NCI-H187 (cell line): Measurements from ENCODE around the gene RAB11FIP3.

Source experiments
- DNase-seq, 2 experiments: peaks; one replicate each; lab custom pipeline; 2025; lab: John Stamatoyannopoulos, UW

RAB11FIP3 gene

GRCh38 chr16:424033-424622, 1.3 kb upstream of the RAB11FIP3 start:
- no peak for DNase-seq

DNA sequence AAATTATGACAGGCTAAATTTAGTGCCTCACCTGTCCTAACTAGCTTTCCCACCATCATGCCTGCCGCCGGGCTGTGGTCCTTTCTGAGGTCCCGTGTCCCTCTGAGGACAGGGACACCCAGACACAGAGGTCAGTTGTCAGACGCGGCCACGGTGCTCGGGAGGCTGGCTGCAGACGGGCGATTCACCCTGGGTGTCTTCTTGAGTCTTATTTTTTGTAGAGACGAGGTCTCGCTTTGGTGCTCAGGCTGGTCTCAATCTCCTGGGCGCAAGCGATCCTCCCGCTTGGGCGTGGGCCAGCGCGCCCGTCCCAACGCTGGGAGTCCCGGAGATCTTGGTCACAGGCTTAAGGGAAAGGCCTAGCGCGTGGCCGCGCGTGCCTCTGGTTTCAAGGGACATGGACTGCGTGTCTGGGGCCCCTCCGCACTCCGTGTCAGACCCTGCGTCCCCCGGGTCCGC, 797 bp upstream of the RAB11FIP3 start:
- DNase-seq: no peak

GRCh38 chr16:425740-426114, 278 bp downstream of the RAB11FIP3 start:
- DNase-seq: no peak

GRCh38 chr16:426115-426905, 861 bp downstream of the RAB11FIP3 start:
- DNase-seq: no peak

DNA sequence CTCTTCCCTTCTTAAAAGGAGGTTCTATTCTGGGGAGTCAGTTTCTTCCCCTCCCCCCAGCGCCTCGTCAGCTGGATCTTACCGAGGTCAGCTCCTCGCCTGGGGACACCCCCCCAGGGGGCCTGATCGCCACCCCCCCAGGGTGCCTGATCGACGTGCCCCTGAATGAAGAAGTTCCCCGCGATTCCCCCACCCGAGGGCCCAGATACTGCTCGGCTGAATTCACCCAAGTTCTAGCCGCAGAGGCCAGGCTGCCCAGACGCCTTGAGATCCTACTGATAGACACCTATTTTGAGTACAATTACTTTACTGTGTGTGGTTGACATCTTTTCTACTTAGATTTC, 1.4 kb downstream of the RAB11FIP3 start:
- no peak for DNase-seq

DNA sequence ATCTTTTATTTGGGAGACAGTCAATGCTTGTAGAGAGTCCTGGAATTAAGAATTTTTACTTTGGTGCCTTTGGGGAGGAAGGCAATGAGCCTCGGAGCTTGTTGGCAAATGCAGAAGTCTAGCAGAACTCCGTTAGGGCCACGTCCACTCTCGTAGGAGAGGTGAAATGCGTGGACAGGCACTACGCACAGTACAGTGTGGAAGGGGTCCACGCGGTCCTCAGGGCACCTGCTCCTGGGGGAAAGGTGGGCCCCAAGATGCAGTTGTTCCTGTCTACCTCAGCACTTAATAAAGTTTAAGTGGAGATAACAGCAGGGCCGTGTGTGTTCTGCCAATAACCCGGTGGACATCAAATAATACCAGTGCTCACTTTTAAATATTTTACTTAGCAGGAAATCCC, 1.8 kb downstream of the RAB11FIP3 start:
- DNase-seq: no peak

DNA sequence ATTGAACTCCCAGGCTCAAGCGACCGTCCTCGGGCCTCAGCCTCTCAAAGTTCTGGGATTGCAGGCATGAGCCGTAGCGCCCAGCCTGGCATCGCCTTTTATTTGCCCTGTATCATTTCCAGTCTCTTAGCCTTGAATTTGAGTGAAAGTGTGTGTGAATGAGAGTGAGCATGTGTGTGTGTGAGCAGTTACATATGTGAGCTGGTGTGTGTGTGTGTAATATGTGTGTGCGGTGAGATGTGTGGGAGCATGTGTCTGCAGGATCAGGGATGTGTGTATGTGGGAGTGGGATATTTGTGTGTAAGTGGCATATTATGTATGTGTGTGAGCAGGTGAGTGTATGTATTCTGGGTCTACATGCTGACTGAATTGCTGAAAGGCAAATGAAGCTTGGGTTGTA, 5.5 kb downstream of the RAB11FIP3 start:
- no peak for DNase-seq

DNA sequence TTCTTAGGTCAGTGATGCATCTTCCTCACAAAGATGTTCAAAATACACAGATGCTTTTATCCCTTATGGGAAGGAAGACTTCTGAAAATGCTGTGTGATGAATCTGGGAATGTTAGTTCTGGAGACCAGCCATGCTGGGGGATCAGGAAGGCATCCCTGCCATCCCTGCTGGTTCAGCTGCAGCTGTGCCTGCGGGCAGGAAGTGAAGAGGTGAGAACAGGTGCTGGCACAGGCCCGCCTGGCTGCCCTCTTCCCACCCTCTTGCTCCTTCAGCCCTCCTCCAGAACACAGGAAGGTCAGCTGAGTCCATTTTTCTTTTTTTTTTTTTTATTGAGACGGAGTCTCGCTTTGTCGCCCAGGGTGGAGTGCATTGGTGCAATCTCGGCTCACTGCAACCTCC, 15.2 kb downstream of the RAB11FIP3 start:
- no peak for DNase-seq

DNA sequence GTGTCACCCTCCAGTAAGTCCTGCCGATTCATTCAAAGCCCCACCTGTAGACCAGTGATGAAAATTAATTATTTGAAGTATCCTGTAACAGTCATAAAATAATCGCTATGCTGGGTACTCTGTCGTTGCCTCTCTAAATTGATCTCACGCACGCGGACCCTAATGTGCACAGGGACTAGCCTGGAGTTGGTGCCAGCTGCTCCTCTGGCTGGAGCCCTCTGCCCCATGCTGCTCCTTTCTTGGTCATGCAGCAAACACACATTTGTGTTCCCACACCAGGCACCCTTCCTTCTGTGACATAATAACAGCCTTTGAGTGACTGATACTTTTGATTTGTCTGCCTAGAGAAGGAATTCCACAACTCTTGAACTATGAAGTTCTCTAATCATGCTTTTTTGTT, 16.0 kb downstream of the RAB11FIP3 start:
- DNase-seq: no peak

GRCh38 chr16:442976-443375, 17.5 kb downstream of the RAB11FIP3 start:
- DNase-seq: no peak

- DNase-seq: no peak
Observed at GRCh38 chr16:444027-444426, 18.6 kb downstream of the RAB11FIP3 start.

DNA sequence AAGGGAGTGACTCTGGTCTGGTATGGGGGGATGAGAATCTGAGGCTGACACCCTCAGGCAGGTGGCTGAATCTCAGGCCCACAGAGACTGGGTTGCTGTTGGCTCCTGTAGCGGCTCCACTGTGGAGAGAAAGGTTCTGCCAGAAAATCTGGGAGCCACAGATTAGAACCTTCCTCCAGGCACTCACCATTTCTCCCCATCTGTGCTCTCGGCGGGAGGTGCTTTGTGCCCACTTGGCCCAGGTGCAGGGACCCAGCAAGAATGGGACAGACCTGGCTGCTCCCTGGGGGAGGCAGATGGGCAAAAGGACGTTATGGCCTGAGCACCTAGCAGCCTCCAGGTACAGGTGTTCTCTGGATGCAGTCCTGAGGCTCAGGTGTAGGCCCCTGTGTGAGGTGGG, 20.1 kb downstream of the RAB11FIP3 start:
- no peak for DNase-seq

DNA sequence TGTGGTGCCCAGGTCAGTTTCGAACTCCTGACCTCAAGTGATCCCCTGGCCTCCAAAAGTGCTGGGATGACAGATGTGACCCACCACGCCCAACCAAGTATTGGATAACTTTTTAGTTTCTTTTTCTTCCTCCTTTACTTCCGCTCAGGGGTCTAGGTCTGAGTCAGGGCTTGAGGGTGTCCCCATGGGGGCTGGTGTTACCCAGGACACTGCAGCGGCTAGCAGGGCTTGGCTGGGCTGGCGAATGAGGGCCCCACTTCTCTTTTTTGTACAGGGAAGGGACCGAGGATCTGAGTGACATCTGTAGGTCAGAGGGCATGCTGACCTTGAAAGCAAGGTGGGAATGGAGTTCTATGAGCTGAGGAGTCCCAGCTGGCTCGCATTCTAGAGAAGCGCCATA, 24.9 kb downstream of the RAB11FIP3 start:
- DNase-seq: no peak

DNA sequence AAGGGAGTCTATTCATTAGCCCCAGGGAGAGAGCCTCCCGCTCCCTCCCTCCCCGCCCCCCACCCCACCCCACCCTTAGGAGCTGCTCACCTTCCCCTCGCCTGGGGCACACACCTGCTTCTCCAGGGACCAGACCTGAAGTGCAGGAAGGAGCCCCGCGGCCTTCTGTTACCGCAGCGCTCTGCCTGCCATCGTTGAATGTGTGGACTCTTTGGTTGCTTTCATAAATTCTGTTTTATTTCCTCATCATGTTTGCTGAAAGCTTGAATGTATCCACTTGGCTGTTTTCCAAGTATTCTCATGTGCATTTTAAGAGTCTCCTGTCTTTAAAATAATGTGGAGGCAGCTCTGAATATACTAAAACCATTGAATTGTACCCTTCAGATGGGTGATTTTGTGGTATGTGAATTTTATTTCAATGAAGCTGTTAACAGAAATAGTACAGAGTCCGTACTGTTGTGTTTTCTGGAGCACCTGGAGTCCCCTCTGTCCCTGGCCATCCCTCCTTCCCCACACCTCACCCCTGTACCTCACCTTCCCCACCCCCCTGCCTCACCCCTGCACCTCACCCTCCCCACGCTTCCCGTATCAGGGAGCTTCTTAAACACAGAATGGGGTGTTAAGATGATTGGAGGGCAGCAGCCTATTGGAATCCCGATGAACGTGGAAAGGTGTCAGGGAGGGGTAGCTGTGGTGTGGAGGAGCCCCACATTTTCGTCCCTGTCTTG, 25.5 kb downstream of the RAB11FIP3 start:
- peak; percentile 81 to 86 for DNase-seq

- no peak for DNase-seq
Observed at GRCh38 chr16:454397-454940, 29.0 kb downstream of the RAB11FIP3 start.

DNA sequence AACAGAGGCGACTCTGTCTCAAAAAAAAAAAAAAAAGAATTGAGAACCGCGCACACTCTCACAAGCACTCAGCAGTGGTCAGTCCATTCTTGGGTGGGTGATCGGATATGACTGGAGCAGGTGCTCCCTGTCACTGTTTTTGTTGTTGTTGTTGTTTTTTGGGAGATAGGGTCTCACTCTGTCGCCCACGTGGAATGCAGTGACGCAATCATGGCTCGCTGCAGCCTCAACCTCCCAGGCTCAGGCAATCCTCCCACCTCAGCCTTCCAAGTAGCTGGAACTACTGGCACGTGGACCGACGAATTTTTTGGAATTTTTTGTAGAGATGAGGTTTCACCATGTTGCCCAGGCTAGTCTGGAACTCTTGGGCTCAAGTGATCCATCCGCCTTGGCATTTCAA, 30.0 kb downstream of the RAB11FIP3 start:
- no peak for DNase-seq

- peak in 1 of 2 experiments; percentile 14 for DNase-seq
Observed at GRCh38 chr16:456891-457483, 31.5 kb downstream of the RAB11FIP3 start.

DNA sequence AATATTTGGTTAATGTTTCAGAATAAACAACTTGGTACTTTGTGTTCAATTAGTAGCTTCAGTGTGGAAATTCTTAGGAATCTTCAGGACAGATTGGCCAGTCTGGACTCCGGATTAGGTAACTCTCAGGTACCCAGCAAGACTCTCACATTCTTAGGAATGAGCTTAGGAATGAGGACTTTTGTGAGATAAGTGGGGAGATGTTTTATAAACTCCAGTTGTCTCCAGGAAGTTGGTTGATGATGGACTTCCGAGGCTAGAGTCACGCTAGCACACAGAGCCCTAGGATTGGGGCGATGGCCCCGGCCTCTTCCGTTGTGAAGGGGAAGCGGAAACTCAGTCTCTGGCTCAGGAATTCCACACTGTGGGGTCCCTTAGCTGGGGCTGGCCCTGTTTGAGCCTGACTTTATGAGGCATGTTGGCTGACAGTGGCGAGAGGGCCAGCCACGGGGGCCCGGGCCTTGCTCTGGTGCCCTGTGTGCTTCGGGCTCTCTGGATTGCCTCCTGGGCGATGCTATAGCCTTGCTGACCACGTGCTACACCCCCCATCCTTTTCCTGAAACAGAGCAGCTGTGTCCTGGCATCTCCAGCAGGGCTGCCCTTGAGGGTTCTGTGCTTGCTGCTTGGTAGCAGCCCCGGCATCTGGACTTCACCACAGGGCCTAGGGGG, 32.4 kb downstream of the RAB11FIP3 start:
- no peak for DNase-seq

DNA sequence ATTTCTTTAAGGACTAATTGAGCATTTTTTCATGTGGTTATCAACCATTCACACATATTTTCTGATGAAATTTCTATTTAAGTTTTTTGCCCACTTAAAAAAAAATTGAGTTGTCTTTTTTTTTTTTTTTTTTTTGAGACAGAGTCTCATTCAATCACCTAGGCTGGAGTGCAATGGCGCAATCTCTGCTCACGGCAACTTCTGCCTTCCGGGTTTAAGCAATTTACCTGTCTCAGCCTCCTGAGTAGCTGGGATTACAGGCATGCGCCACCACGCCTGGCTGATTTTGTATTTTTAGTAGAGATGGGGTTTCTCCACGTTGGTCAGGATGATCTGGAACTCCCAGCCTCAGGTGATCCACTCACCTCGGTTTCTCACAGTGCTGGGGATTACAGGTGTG, 34.3 kb downstream of the RAB11FIP3 start:
- DNase-seq: no peak

DNA sequence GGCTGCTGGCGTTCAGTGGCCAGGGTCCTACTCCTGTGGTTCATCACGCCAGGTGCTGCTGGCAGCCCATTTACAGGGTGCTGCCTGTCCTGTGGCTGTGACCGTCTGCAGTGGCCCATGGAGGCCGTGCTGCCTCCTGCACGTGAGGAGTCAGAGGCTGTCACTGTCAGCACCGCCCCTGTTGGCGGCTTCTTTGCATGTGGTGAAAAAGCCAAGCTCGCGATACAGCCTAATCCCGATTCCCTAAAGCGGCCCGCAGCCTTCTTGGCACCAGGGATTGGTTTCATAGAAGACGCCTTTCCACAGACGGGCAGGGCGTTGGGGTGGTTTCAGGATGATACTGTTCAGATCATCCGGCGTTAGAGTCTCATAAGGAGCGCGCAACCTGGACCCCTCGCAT, 35.3 kb downstream of the RAB11FIP3 start:
- no peak for DNase-seq

- no peak for DNase-seq
Observed at GRCh38 chr16:463071-463470, 37.6 kb downstream of the RAB11FIP3 start.

GRCh38 chr16:466651-467050, 41.2 kb downstream of the RAB11FIP3 start:
- no peak for DNase-seq
